ENCODE measurements around the gene GULP1. TPM values are rescaled to one million over a fixed set of nuclear protein-coding genes. Genes with fewer than 3 reads are reported as not detected.

GULP1 gene
- total and polyA plus RNA-seq, 2 of the 13 experiments (the other 11 are each of a cell fraction or from before 2014, with no cell fraction given): 0.15 TPM; not detected in 1

- Histone ChIP-seq H3K4me1 (ENCODE audit: insufficient read depth, low read length) (no peaks in the 10 kb centered on the region), H4K20me1 (ENCODE audit: insufficient read depth, low read length) (no peaks in the 10 kb centered on the region), H3K36me3 (replicated peaks in 1 of 2; ENCODE audit: control insufficient read depth in 1 of 2, insufficient read depth in 2 of 2, low read length in 2 of 2) (no peaks in the 10 kb centered on the region), H3K27ac (ENCODE audit: extremely low read length, insufficient read depth, low read length) (no peak overlapping the region), H3K79me2 (ENCODE audit: insufficient read depth, low read length) (no peaks in the 10 kb centered on the region), H3K9me3 (ENCODE audit: low read length) (peaks cover 49% of the 10 kb centered on the region), H3K9ac (ENCODE audit: insufficient read depth, low read depth, low read length) (no peak overlapping the region), H3K4me3 (replicated peaks in 1 of 3; ENCODE audit: insufficient read depth in 1 of 3, low read depth in 2 of 3, low read length in 3 of 3) (no peak overlapping the region), H3K4me2 (ENCODE audit: low read depth, low read length) (no peak overlapping the region), H2AFZ (ENCODE audit: low read length) (no peak overlapping the region), H3K27me3 (ENCODE audit: control insufficient read depth in 1 of 2, insufficient read depth in 2 of 2, low read length in 2 of 2) (no peaks in the 10 kb centered on the region)
- WGBS (ENCODE audit: low lambda C conversion rate): 0% methylated on average over 1 of the region's 1 CpG
- ATAC-seq: no peak
- POLR2A ChIA-PET: no interaction called here
- CTCF ChIA-PET (ENCODE audit: low intra/inter-chr PET ratio, low total read pairs): no interaction called here
- in situ Hi-C loops (cut with HindIII; ENCODE audit: extremely low pct_ligation_motif_present, low pct_unique_long_range_greater_than_20kb): no loop called here
- BruUV-seq (replicated peaks): no TSS peak
- no peak for DNase-seq (ENCODE audit: low spot score)
- no peak for FAIRE-seq
- intact Hi-C loops (cut with micrococcal nuclease; ENCODE audit: unreplicated experiment): no loop called here
- no peak for TF ChIP-seq SALL1 (CRISPR knock-in tag; IDR thresholded peaks at IDR 0.05)
- TF ChIP-seq HOXA3 (CRISPR knock-in tag; IDR thresholded peaks at IDR 0.05): no peak
- TF ChIP-seq RELA (CRISPR knock-in tag; IDR thresholded peaks at IDR 0.05): no peak
- TF ChIP-seq ZNF776 (CRISPR knock-in tag; IDR thresholded peaks at IDR 0.05): no peak
- TF ChIP-seq, protein P1, sequence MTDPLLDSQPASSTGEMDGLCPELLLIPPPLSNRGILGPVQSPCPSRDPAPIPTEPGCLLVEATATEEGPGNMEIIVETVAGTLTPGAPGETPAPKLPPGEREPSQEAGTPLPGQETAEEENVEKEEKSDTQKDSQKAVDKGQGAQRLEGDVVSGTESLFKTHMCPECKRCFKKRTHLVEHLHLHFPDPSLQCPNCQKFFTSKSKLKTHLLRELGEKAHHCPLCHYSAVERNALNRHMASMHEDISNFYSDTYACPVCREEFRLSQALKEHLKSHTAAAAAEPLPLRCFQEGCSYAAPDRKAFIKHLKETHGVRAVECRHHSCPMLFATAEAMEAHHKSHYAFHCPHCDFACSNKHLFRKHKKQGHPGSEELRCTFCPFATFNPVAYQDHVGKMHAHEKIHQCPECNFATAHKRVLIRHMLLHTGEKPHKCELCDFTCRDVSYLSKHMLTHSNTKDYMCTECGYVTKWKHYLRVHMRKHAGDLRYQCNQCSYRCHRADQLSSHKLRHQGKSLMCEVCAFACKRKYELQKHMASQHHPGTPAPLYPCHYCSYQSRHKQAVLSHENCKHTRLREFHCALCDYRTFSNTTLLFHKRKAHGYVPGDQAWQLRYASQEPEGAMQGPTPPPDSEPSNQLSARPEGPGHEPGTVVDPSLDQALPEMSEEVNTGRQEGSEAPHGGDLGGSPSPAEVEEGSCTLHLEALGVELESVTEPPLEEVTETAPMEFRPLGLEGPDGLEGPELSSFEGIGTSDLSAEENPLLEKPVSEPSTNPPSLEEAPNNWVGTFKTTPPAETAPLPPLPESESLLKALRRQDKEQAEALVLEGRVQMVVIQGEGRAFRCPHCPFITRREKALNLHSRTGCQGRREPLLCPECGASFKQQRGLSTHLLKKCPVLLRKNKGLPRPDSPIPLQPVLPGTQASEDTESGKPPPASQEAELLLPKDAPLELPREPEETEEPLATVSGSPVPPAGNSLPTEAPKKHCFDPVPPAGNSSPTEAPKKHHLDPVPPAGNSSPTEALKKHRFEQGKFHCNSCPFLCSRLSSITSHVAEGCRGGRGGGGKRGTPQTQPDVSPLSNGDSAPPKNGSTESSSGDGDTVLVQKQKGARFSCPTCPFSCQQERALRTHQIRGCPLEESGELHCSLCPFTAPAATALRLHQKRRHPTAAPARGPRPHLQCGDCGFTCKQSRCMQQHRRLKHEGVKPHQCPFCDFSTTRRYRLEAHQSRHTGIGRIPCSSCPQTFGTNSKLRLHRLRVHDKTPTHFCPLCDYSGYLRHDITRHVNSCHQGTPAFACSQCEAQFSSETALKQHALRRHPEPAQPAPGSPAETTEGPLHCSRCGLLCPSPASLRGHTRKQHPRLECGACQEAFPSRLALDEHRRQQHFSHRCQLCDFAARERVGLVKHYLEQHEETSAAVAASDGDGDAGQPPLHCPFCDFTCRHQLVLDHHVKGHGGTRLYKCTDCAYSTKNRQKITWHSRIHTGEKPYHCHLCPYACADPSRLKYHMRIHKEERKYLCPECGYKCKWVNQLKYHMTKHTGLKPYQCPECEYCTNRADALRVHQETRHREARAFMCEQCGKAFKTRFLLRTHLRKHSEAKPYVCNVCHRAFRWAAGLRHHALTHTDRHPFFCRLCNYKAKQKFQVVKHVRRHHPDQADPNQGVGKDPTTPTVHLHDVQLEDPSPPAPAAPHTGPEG (CRISPR knock-in tag; IDR thresholded peaks at IDR 0.05): no peak
Measured at GRCh38 chr2:188557081-188557480, 265.4 kb downstream of the GULP1 start.

Measured in HepG2 (cell line).